Measurements from ENCODE around the gene PHTF1. TPM values are rescaled to one million over a fixed set of nuclear protein-coding genes. Genes with fewer than 3 reads are reported as not detected.

Gene PHTF1
- total RNA-seq, 1 donor, result 47.5 TPM

- no peak overlapping the region for H3K4me3 ChIP-seq (ENCODE audit: low read depth, low read length)
- no peak for TF ChIP-seq CTCF (IDR thresholded peaks at IDR 0.05; ENCODE audit: insufficient read depth, low read depth, low read length)
- DNase-seq (ENCODE audit: low read depth), result no peak
These were observed 110.8 kb downstream of the PHTF1 start for GRCh38 chr1:113648478-113648877.

- no peak overlapping the region for H3K4me3 ChIP-seq (ENCODE audit: low read depth, low read length)
- no peak for TF ChIP-seq CTCF (IDR thresholded peaks at IDR 0.05; ENCODE audit: insufficient read depth, low read depth, low read length)
- DNase-seq (ENCODE audit: low read depth), result no peak
These were observed 112.1 kb downstream of the PHTF1 start for GRCh38 chr1:113647164-113647563.

Other genes with a start within 250 kb of the PHTF1 start
- gene RSBN1, start 53.0 kb upstream of the PHTF1 start, total RNA-seq, result 11.0 and 12.1 TPM in 2 replicates
- 0.32 and 0.86 TPM in 2 replicates for gene PTPN22, start 112.2 kb upstream of the PHTF1 start, total RNA-seq
- under 0.01 and 0.32 TPM in 2 replicates for gene BCL2L15, start 128.1 kb upstream of the PHTF1 start, total RNA-seq
- 12.9 and 19.4 TPM in 2 replicates for gene AP4B1, start 145.3 kb upstream of the PHTF1 start, total RNA-seq
- 4.2 and 4.7 TPM in 2 replicates for gene DCLRE1B, start 145.8 kb upstream of the PHTF1 start, total RNA-seq
- 17.4 and 32.4 TPM in 2 replicates for gene HIPK1, start 169.8 kb upstream of the PHTF1 start, total RNA-seq
- 107 and 134 TPM in 2 replicates for gene OLFML3, start 220.0 kb upstream of the PHTF1 start, total RNA-seq